PC-3 (cell line): ENCODE measurements around the gene FBN3.

Experiments
- EZH2 ChIP-seq: fragments of 300-600 bp; sonication (generic); IDR thresholded peaks from one replicate; pipeline ENCODE4 v1.6.1; 2017; ENCODE audit warnings: antibody characterized with exemption, mild to moderate bottlenecking, low read length; ENCODE audit not compliant: unreplicated experiment
- EZH2phosphoT487 ChIP-seq: fragments of 300-600 bp; sonication (generic); IDR thresholded peaks from 2 replicates; pipeline ENCODE4 v1.6.1; 2018; ENCODE audit warnings: mild to moderate bottlenecking, antibody characterized with exemption, low read length, borderline replicate concordance
- TF ChIP-seq, protein P1 (sequence below): fragments of 300-600 bp; sonication (generic); conservative IDR thresholded peaks from 2 replicates; pipeline ENCODE4 v1.5.1; 2017; ENCODE audit warnings: antibody characterized with exemption, low read depth, mild to moderate bottlenecking, low read length

DNA sequence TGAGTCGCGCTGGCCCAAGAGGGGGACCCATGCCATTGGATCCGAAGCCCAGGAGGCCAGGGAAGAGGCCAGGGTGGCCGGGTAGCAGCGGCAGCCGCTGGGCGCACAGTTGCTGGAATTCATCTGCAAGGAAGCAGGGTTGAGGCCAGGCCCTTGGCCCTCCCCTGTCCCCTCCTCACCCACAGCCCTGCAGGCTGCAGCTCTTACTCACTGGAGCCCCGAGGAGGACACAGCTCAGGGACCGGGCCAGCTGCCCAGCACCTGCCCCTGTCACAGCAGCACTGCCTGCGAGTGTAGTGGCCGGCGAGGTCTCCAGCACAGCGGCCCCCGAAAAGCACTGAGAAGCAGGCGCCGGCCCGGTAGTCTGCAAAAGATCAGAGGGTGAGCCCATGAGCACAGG lies 11.2 kb downstream of the FBN3 start:
- TF ChIP-seq, protein P1, sequence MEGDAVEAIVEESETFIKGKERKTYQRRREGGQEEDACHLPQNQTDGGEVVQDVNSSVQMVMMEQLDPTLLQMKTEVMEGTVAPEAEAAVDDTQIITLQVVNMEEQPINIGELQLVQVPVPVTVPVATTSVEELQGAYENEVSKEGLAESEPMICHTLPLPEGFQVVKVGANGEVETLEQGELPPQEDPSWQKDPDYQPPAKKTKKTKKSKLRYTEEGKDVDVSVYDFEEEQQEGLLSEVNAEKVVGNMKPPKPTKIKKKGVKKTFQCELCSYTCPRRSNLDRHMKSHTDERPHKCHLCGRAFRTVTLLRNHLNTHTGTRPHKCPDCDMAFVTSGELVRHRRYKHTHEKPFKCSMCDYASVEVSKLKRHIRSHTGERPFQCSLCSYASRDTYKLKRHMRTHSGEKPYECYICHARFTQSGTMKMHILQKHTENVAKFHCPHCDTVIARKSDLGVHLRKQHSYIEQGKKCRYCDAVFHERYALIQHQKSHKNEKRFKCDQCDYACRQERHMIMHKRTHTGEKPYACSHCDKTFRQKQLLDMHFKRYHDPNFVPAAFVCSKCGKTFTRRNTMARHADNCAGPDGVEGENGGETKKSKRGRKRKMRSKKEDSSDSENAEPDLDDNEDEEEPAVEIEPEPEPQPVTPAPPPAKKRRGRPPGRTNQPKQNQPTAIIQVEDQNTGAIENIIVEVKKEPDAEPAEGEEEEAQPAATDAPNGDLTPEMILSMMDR: no peak
- TF ChIP-seq EZH2: no peak
- TF ChIP-seq EZH2phosphoT487: no peak
